WTC11 (cell line): ENCODE data around the gene ENDOV. TPM values are rescaled to one million over a fixed set of nuclear protein-coding genes. Genes with fewer than 3 reads are reported as not detected.

Experiments used
- ATAC-seq: fragments of 200-7000 bp; cut with Tn5 transposase; 2 replicates; pipeline ENCODE4 v1.10.0; 2021; ENCODE audit warnings: mild to moderate bottlenecking, moderate library complexity
- CTCF ChIA-PET: fragments of 300-600 bp; sonication (Branson Sonifier 250); formaldehyde crosslinking; loops from one replicate; lab custom pipeline; 2021; ENCODE audit warnings: antibody characterized with exemption; lab: Charles Lee
- POLR2A ChIA-PET: fragments of 350-600 bp; sonication (Branson Sonifier 250); formaldehyde crosslinking; loops from one replicate; lab custom pipeline; 2021; ENCODE audit warnings: antibody characterized with exemption; lab: Charles Lee
- DNase-seq: peaks from one replicate; pipeline ENCODE4 v3.0.0; 2021; ENCODE audit warnings: low spot score
- H3K27ac Mint-ChIP-seq: 2 replicates; pipeline ENCODE4 v1.8.0; 2021; ENCODE audit warnings: mixed read lengths
- H3K27me3 Mint-ChIP-seq: 2 replicates; pipeline ENCODE4 v1.8.0; 2021; ENCODE audit warnings: low read depth, mild to moderate bottlenecking, moderate library complexity, mixed read lengths
- H3K36me3 Mint-ChIP-seq: 2 replicates; pipeline ENCODE4 v1.8.0; 2021; ENCODE audit warnings: mixed read lengths
- H3K4me1 Mint-ChIP-seq: 2 replicates; pipeline ENCODE4 v1.8.0; 2022; ENCODE audit warnings: mixed read lengths
- H3K4me3 Mint-ChIP-seq: 2 replicates; pipeline ENCODE4 v1.8.0; 2021; ENCODE audit warnings: mild to moderate bottlenecking, moderate library complexity, mixed read lengths
- H3K9me3 Mint-ChIP-seq: 2 replicates; pipeline ENCODE4 v1.8.0; 2021; ENCODE audit warnings: mixed read lengths
- AR ChIP-seq: fragments of 250-450 bp; sonication (Bioruptor Pico); IDR thresholded peaks from 2 replicates; pipeline ENCODE4 v1.9.0; 2021; ENCODE audit warnings: mild to moderate bottlenecking
- ATF1 ChIP-seq: sonication (generic); formaldehyde crosslinking; IDR thresholded peaks from 2 replicates; pipeline ENCODE4 v1.8.1; 2023; ENCODE audit warnings: mild to moderate bottlenecking, moderate library complexity, missing genetic modification reagents
- ATF2 ChIP-seq: sonication (generic); formaldehyde crosslinking; IDR thresholded peaks from 2 replicates; pipeline ENCODE4 v1.8.1; 2022; ENCODE audit warnings: low read depth, missing genetic modification reagents, borderline replicate concordance
- ATF3 ChIP-seq: sonication (generic); formaldehyde crosslinking; conservative IDR thresholded peaks from 2 replicates; pipeline ENCODE4 v1.8.1; 2022; ENCODE audit warnings: mild to moderate bottlenecking, missing genetic modification reagents
- CREB1 ChIP-seq: sonication (generic); formaldehyde crosslinking; IDR thresholded peaks from 2 replicates; pipeline ENCODE4 v1.8.0; 2023; ENCODE audit warnings: mild to moderate bottlenecking, missing genetic modification reagents
- ETV6 ChIP-seq: sonication (generic); formaldehyde crosslinking; IDR thresholded peaks from 2 replicates; pipeline ENCODE4 v1.8.1; 2022; ENCODE audit warnings: mild to moderate bottlenecking, missing genetic modification reagents
- MLX ChIP-seq: sonication (generic); formaldehyde crosslinking; IDR thresholded peaks from 2 replicates; pipeline ENCODE4 v1.8.1; 2023; ENCODE audit warnings: mild to moderate bottlenecking, missing genetic modification reagents, moderate library complexity
- MXD4 ChIP-seq: fragments of 250-450 bp; sonication (Bioruptor Pico); IDR thresholded peaks from 2 replicates; pipeline ENCODE4 v1.8.0; 2021; ENCODE audit warnings: mild to moderate bottlenecking, moderate library complexity, borderline replicate concordance
- RORB ChIP-seq: fragments of 250-450 bp; sonication (Bioruptor Pico); IDR thresholded peaks from 2 replicates; pipeline ENCODE4 v1.9.0; 2021; ENCODE audit warnings: mild to moderate bottlenecking
- SMAD3 ChIP-seq: sonication (generic); formaldehyde crosslinking; IDR thresholded peaks from 2 replicates; pipeline ENCODE4 v1.8.0; 2022; ENCODE audit warnings: missing genetic modification reagents, mild to moderate bottlenecking, borderline replicate concordance
- SMAD4 ChIP-seq: sonication (generic); formaldehyde crosslinking; IDR thresholded peaks from 2 replicates; pipeline ENCODE4 v1.8.0; 2022; ENCODE audit warnings: mild to moderate bottlenecking, missing genetic modification reagents
- USF1 ChIP-seq: sonication (generic); formaldehyde crosslinking; IDR thresholded peaks from 2 replicates; pipeline ENCODE4 v1.8.0; 2022; ENCODE audit warnings: mild to moderate bottlenecking, missing genetic modification reagents
- ZBTB21 ChIP-seq: sonication (generic); formaldehyde crosslinking; IDR thresholded peaks from 2 replicates; pipeline ENCODE4 v1.8.1; 2023; ENCODE audit warnings: mild to moderate bottlenecking, missing genetic modification reagents, borderline replicate concordance
- ZNF219 ChIP-seq: sonication (generic); formaldehyde crosslinking; IDR thresholded peaks from 2 replicates; pipeline ENCODE4 v1.8.0; 2023; ENCODE audit warnings: missing genetic modification reagents, mild to moderate bottlenecking, borderline replicate concordance
- ZNF263 ChIP-seq: sonication (generic); formaldehyde crosslinking; IDR thresholded peaks from 2 replicates; pipeline ENCODE4 v1.8.1; 2022; ENCODE audit warnings: low read depth, mild to moderate bottlenecking, moderate library complexity, missing genetic modification reagents
- total RNA-seq: library from RNA; stranded (reverse); gene quantifications from 3 replicates; pipeline ENCODE4 v1.2.3, GENCODE V29; 2021
- TF ChIP-seq, protein P1 (sequence below): sonication (generic); formaldehyde crosslinking; IDR thresholded peaks from 2 replicates; pipeline ENCODE4 v1.8.1; 2023; ENCODE audit warnings: mild to moderate bottlenecking, moderate library complexity, missing genetic modification reagents
- TF ChIP-seq, protein P2 (sequence below): fragments of 250-450 bp; sonication (Bioruptor Pico); IDR thresholded peaks from 2 replicates; pipeline ENCODE4 v1.9.0; 2021; ENCODE audit warnings: mild to moderate bottlenecking
- TF ChIP-seq, protein P3 (sequence below): sonication (generic); formaldehyde crosslinking; IDR thresholded peaks from 2 replicates; pipeline ENCODE4 v1.8.1; 2022; ENCODE audit warnings: low read depth, mild to moderate bottlenecking, moderate library complexity, missing genetic modification reagents, borderline replicate concordance
- TF ChIP-seq, protein P4 (sequence below): sonication (generic); formaldehyde crosslinking; IDR thresholded peaks from 2 replicates; pipeline ENCODE4 v1.8.0; 2022; ENCODE audit warnings: mild to moderate bottlenecking, missing genetic modification reagents

The ENDOV gene
- total RNA-seq, 1 experiment from 2014 or later: 25.2 TPM

DNA sequence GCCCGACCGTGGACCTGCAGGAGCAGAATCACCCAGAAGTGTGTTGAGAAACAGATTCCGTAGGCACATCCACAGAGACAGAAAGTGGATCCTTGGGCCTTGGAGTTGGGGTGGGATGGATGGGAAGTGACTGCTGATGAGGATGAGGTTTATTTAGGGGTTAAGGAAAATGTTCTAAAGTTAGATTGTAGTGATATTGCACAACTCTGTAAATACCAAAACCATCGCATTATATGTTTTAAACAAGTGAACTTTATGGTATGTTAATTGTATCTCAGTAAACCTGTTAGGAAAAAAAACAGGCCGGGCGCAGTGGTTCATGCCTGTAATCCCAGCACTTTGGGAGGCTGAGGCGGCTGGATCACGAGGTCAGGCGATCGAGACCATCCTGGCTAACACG lies 3.6 kb downstream of the ENDOV start:
- no peak for DNase-seq
- Mint-ChIP-seq H3K27me3 (peaks cover 13% of the 10 kb centered on the region), H3K9me3 (no peaks in the 10 kb centered on the region), H3K4me3 (no peak overlapping the region), H3K4me1 (peaks cover 9% of the 10 kb centered on the region), H3K36me3 (peaks cover 6% of the 10 kb centered on the region; the same call in 1 of the 2 replicates), H3K27ac (no peak overlapping the region)
- ATAC-seq: no peak
- ChIA-PET POLR2A (no interaction called here), CTCF (no interaction called here)
- TF ChIP-seq ETV6 (CRISPR knock-in tag) (no peak), MLX (no peak), ATF3 (CRISPR knock-in tag) (no peak), RORB (CRISPR knock-in tag) (no peak), ZBTB21 (CRISPR knock-in tag) (no peak), ZNF263 (CRISPR knock-in tag) (no peak)

- Mint-ChIP-seq H3K27ac (no peak overlapping the region), H3K4me1 (peaks cover 5% of the 10 kb centered on the region), H3K36me3 (peaks cover 6% of the 10 kb centered on the region; the same call in 1 of the 2 replicates), H3K4me3 (no peak overlapping the region), H3K9me3 (no peaks in the 10 kb centered on the region), H3K27me3 (peaks cover 7% of the 10 kb centered on the region)
- ChIA-PET CTCF (interaction anchor here (1.4 kb wide), 1 partner anchor 57 kb away, joined by 3 read pairs; no protein-coding TSS in a partner anchor), POLR2A (interaction anchor here (0.6 kb wide), 2 partner anchors 142 to 1410 kb away, joined by 3 to 4 read pairs; partner anchors contain the start of gene CANT1)
- DNase-seq: no peak
- no peak for ATAC-seq
- TF ChIP-seq SMAD3 (CRISPR knock-in tag) (no peak), USF1 (CRISPR knock-in tag) (no peak), ZNF219 (no peak), MXD4 (CRISPR knock-in tag) (no peak), CREB1 (CRISPR knock-in tag) (no peak), AR (CRISPR knock-in tag) (no peak), SMAD4 (CRISPR knock-in tag) (no peak), ATF1 (CRISPR knock-in tag) (no peak), ATF2 (CRISPR knock-in tag) (no peak)
- TF ChIP-seq, protein P1, sequence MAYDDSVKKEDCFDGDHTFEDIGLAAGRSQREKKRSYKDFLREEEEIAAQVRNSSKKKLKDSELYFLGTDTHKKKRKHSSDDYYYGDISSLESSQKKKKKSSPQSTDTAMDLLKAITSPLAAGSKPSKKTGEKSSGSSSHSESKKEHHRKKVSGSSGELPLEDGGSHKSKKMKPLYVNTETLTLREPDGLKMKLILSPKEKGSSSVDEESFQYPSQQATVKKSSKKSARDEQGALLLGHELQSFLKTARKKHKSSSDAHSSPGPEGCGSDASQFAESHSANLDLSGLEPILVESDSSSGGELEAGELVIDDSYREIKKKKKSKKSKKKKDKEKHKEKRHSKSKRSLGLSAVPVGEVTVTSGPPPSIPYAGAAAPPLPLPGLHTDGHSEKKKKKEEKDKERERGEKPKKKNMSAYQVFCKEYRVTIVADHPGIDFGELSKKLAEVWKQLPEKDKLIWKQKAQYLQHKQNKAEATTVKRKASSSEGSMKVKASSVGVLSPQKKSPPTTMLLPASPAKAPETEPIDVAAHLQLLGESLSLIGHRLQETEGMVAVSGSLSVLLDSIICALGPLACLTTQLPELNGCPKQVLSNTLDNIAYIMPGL (CRISPR knock-in tag): no peak
- TF ChIP-seq, protein P2, sequence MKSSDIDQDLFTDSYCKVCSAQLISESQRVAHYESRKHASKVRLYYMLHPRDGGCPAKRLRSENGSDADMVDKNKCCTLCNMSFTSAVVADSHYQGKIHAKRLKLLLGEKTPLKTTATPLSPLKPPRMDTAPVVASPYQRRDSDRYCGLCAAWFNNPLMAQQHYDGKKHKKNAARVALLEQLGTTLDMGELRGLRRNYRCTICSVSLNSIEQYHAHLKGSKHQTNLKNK: no peak
- TF ChIP-seq, protein P3, sequence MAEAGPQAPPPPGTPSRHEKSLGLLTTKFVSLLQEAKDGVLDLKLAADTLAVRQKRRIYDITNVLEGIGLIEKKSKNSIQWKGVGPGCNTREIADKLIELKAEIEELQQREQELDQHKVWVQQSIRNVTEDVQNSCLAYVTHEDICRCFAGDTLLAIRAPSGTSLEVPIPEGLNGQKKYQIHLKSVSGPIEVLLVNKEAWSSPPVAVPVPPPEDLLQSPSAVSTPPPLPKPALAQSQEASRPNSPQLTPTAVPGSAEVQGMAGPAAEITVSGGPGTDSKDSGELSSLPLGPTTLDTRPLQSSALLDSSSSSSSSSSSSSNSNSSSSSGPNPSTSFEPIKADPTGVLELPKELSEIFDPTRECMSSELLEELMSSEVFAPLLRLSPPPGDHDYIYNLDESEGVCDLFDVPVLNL: no peak
- TF ChIP-seq, protein P4, sequence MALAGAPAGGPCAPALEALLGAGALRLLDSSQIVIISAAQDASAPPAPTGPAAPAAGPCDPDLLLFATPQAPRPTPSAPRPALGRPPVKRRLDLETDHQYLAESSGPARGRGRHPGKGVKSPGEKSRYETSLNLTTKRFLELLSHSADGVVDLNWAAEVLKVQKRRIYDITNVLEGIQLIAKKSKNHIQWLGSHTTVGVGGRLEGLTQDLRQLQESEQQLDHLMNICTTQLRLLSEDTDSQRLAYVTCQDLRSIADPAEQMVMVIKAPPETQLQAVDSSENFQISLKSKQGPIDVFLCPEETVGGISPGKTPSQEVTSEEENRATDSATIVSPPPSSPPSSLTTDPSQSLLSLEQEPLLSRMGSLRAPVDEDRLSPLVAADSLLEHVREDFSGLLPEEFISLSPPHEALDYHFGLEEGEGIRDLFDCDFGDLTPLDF (CRISPR knock-in tag): no peak
Measured at GRCh38 chr17:80419255-80419654, 4.3 kb downstream of the ENDOV start.
